HG03196 (cell line): ENCODE data around the gene LHCGR.
"Not testable (repeated sequence)": the region's sequence is repeated elsewhere in the genome, so short reads cannot be mapped to it uniquely, and the experiment has no call there.

Source experiments
- ATAC-seq: cut with Tn5 transposase; IDR thresholded peaks from one replicate; pipeline ENCODE4 v1.9.1; 2021; ENCODE audit not compliant: unreplicated experiment

Gene LHCGR

GRCh38 chr2:48749291-48750127 is 6.0 kb downstream of the LHCGR start:
- ATAC-seq: peak; percentile 36

GRCh38 chr2:48747319-48747718 is 8.2 kb downstream of the LHCGR start:
- ATAC-seq: no peak

DNA sequence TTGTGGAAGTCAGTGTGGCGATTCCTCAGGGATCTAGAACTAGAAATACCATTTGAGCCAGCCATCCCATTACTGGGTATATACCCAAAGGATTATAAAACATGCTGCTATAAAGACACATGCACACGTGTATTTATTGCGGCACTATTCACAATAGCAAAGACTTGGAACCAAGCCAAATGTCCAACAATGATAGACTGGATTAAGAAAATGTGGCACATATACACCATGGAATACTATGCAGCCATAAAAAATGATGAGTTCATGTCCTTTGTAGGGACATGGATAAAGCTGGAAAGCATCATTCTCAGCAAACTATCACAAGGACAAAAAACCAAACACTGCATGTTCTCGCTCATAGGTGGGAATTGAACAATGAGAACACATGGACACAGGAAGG is 16.3 kb downstream of the LHCGR start:
- ATAC-seq: not testable (repeated sequence)

DNA sequence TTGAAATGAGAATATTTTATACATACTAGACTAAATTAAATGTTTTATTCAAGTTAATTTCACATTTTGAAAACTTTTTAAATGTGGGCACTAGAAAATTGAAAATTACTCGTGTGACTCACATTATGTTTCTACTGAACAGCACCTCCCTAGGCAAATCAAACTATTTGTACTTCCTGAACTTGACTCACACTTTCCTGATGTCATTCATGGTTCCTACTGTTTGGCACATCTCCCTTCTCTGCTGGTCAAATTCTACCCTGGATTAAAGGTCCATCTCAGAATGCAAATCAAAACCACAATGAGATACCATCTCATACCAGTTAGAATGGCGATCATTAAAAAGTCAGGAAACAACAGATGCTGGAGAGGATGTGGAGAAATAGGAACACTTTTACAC is 16.7 kb downstream of the LHCGR start:
- no peak for ATAC-seq

GRCh38 chr2:48736251-48736650 is 19.3 kb downstream of the LHCGR start:
- ATAC-seq: no peak

- ATAC-seq: no peak
These were observed 20.8 kb downstream of the LHCGR start for GRCh38 chr2:48734576-48735303.

GRCh38 chr2:48733067-48733503 is 22.4 kb downstream of the LHCGR start:
- ATAC-seq: no peak

GRCh38 chr2:48728840-48729239 is 26.7 kb downstream of the LHCGR start:
- no peak for ATAC-seq

DNA sequence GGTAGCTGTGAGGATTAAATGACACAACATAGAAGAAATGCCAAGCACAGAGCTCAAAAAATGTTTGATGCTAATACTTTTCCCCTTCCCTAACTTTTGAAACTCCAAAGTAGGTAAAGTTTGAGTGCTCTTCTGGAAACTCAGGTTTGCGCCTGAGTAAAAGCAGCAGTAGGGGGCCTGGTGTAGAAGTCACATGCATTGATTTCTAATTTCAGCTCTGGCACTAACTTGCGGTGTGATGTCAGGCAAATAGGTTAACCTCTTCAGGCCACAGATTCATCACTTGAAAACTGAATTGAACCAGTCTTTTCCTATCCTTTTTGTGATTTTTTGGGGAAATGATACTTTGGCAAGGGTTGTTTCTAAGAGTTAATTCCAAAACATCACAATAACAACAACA is 27.2 kb downstream of the LHCGR start:
- no peak for ATAC-seq

DNA sequence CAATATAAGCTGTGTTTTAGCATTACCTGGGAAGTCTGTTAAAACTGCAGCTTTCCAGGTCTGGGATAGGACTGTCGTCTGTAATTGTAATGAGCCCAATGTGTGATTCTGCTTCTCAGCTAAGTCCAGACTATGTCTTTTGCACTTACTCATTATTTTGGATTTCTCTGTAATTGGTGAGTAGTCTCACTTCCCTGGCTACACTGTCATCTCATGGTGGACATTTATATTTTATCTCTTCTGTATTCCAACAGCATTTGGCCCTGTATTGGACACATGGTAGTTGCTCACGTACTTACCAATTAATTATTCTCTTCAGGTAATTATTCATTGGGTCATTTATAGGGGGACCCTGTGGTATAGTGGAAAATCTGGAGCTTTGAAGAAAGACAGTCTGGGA is 28.0 kb downstream of the LHCGR start:
- ATAC-seq: no peak

- no peak for ATAC-seq
These were observed 29.6 kb downstream of the LHCGR start for GRCh38 chr2:48725696-48726494.

DNA sequence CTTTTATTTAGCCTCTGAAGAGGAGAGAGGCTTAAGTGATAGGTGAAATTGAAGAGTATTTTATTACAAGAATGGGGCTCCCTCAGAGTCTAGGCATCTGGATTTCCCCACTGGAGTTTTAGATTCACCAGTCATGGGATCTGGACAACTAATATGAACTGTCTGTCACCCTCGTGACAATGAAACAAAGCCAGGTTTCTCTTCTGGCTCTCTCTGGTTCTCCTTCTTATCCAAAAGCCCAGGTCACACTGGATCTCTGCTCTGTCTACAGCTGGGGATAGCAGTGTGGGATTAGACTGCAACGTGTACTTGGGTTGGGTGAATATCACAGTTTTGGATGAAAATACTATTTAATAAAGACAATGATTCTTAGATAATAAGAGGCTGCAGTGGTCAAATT is 31.2 kb downstream of the LHCGR start:
- ATAC-seq: no peak

DNA sequence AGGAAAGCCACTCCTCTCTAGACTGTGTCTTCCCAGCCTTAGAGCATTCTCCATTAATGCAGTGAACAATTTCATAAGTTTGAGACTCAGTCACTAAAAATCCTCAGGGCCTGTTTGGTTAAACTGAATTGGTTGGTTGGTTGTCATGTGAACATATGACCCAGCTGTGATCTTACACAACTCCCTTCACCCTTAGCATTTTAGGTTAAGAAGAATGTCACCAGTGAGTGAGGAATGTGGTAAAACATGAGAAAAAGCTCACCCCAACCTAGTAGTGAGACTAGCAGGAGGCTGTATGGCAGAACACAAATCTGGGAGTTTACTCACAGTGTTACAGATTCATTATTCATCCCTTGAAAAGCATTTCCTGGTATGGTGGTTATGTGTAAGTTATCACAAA is 32.4 kb downstream of the LHCGR start:
- ATAC-seq: no peak

- ATAC-seq: no peak
These were observed 33.1 kb downstream of the LHCGR start for GRCh38 chr2:48722391-48722790.

DNA sequence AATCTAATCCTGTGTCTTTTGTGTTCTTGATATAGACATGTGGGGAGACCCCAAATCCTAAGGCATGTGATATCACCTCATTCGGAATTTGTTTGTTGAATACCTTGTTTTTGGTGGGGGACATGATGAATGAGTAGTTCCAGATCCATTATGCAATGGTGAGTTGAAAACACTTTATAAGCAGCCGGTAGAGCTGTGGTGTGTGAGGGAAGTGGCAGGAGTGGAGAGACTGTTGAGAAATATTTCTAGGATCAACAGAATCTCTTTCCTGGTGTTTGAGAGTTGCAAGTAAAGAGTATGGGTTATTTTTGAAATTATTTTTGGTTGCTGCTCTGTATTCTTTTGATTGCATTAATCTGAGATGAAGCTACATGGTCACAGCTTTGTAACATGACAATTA is 34.4 kb downstream of the LHCGR start:
- no peak for ATAC-seq

GRCh38 chr2:48719480-48720177 is 35.9 kb downstream of the LHCGR start:
- no peak for ATAC-seq

DNA sequence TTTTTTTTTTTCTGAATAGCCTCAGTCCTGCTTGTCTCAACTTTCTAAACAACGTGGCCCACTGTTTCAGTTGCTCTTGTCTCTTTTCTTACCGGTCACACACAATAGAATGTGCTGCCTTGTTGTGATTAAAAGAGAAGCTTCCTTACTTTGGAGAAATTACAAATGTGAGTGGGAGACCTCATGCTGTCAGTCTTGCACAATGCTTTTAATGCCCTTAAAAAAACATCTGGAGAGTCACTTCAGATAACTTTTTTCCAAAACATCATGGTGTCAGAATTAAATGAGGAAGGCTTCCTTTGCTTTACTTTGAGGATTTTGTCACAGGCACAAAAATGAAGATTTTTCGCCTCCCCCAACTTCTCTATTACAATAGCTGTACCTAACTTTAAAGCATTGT is 37.7 kb downstream of the LHCGR start:
- ATAC-seq: no peak

- no peak for ATAC-seq
These were observed 39.6 kb downstream of the LHCGR start for GRCh38 chr2:48715956-48716355.

- ATAC-seq: no peak
These were observed 40.3 kb downstream of the LHCGR start for GRCh38 chr2:48715042-48715899.

DNA sequence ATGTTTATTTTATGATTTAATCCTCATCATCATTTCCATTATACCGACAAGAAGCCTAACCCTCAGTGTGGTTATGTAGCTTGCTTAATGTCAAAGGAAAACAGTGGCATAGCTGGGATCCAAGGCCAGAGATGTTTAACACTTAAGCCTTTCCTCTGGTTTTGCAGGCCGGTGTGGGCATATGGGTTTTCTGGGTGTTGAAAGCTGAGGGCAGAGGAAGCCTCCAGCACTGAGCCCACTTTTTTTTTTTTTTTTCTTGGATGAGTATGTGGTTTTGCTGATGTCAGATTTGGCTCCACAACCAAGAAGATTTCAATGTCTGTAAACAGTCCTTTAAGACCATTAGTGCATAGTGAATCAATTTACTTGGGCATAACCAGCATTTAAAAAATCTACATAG is 41.3 kb downstream of the LHCGR start:
- no peak for ATAC-seq
